ENCODE data around the gene LYST.
"Not testable (repeated sequence)": the region's sequence is repeated elsewhere in the genome, so short reads cannot be mapped to it uniquely, and the experiment has no call there.

Gene LYST

GRCh38 chr1:235866205-235866912 is at the start of gene LYST:
TSS of gene LYST (minus strand) at chr1:235866906. CDS start at chr1:235830417, 36,489 bp downstream.
- peak; percentile 51 for DNase-seq (ENCODE audit: low spot score)

- not testable (repeated sequence) for DNase-seq (ENCODE audit: low spot score)
Observed at GRCh38 chr1:235915489-235915888, 48.8 kb upstream of the LYST start.

GRCh38 chr1:235913311-235913710 is 46.6 kb upstream of the LYST start:
- DNase-seq (ENCODE audit: low spot score): no peak

- DNase-seq (ENCODE audit: low spot score): no peak
Observed at GRCh38 chr1:235911876-235912275, 45.2 kb upstream of the LYST start.

GRCh38 chr1:235911300-235911662 is 44.6 kb upstream of the LYST start:
- DNase-seq (ENCODE audit: low spot score): no peak

- peak; percentile 86 for DNase-seq (ENCODE audit: low spot score)
Observed at GRCh38 chr1:235910357-235911299, 43.9 kb upstream of the LYST start.

- peak; percentile 75 for DNase-seq (ENCODE audit: low spot score)
Observed at GRCh38 chr1:235908742-235909520, 42.2 kb upstream of the LYST start.

GRCh38 chr1:235907897-235908240 is 41.2 kb upstream of the LYST start:
- no peak for DNase-seq (ENCODE audit: low spot score)

GRCh38 chr1:235907187-235907896 is 40.6 kb upstream of the LYST start:
- no peak for DNase-seq (ENCODE audit: low spot score)

- DNase-seq (ENCODE audit: low spot score): no peak
Observed at GRCh38 chr1:235906436-235906835, 39.7 kb upstream of the LYST start.

GRCh38 chr1:235903809-235904208 is 37.1 kb upstream of the LYST start:
- not testable (repeated sequence) for DNase-seq (ENCODE audit: low spot score)

GRCh38 chr1:235902677-235903542 is 36.2 kb upstream of the LYST start:
- peak; percentile 37 for DNase-seq (ENCODE audit: low spot score)

- peak; percentile 34 for DNase-seq (ENCODE audit: low spot score)
Observed at GRCh38 chr1:235901461-235901860, 34.8 kb upstream of the LYST start.

- no peak for DNase-seq (ENCODE audit: low spot score)
Observed at GRCh38 chr1:235898126-235898525, 31.4 kb upstream of the LYST start.

- no peak for DNase-seq (ENCODE audit: low spot score)
Observed at GRCh38 chr1:235893840-235894239, 27.1 kb upstream of the LYST start.

GRCh38 chr1:235892734-235893413 is 26.2 kb upstream of the LYST start:
- DNase-seq (ENCODE audit: low spot score): no peak

- DNase-seq (ENCODE audit: low spot score): no peak
Observed at GRCh38 chr1:235892202-235892601, 25.5 kb upstream of the LYST start.

GRCh38 chr1:235888119-235888643 is 21.5 kb upstream of the LYST start:
- DNase-seq (ENCODE audit: low spot score): no peak

- no peak for DNase-seq (ENCODE audit: low spot score)
Observed at GRCh38 chr1:235887676-235888075, 21.0 kb upstream of the LYST start.

- no peak for DNase-seq (ENCODE audit: low spot score)
Observed at GRCh38 chr1:235885655-235886262, 19.1 kb upstream of the LYST start.
